Psoas muscle (tissue), 7 donors: ENCODE results near the gene LSM7. TPM values are rescaled to one million over a fixed set of nuclear protein-coding genes. Genes with fewer than 3 reads are reported as not detected.

Experiments used
- polyA plus RNA-seq, 3 donors: library from polyadenylated mRNA; stranded (reverse); fragments of 200-250 nt; gene quantifications; one replicate each; pipeline ENCODE4 v1.2.3, GENCODE V29; 2013
- total RNA-seq, 4 donors: library from RNA; stranded (reverse); fragmentation: NEBNext Ultra II Directional in 2 of 4; extraction: Animal tissue kit (Norgen Biotek cat#: 25700) in 2 of 4; gene quantifications; one replicate each; pipeline versions ENCODE4 v1.2.1 to v1.2.4, GENCODE V29; 2021 to 2023
- donor health status: healthy with polysubstance abuse.
- donor health status: DM: no; HTN: no; CAD: no; lungs with moderate emphysema.
- donor health status: Bipolar disorder and iron deficiency.
- donor health status: healthy.
- donor health status: DM: no; HTN: no; CAD: no.
- donor health status: DM: no; HTN: no; CAD: no.
- donor health status: DM: yes; HTN: yes; CAD: no.

The LSM7 gene
- total and polyA plus RNA-seq, 7 donors: 42.2 to 323 (median 89.8) TPM

Other genes starting within 250 kb of the LSM7 start
- gene MOB3A, start 232.3 kb downstream of the LSM7 start, total RNA-seq: 10 to 100 TPM in 3 of 4 donors, 1 to 10 TPM in 1; 9.9 to 19.8 (median 17.2) TPM
- gene MOB3A, start 232.3 kb downstream of the LSM7 start, polyA plus RNA-seq: 10 to 100 TPM in 2 of 3 donors, 1 to 10 TPM in 1; 8.3 to 13.5 (median 11.3) TPM
- gene IZUMO4, start 231.7 kb downstream of the LSM7 start, total RNA-seq: 1 to 10 TPM in 3 of 4 donors, under 1 TPM in 1; 0.89 to 2.8 (median 1.4) TPM
- 1 to 10 TPM in 2 of 3 donors, under 1 TPM in 1; 0.69 to 3.0 (median 2.0) TPM for gene IZUMO4, start 231.7 kb downstream of the LSM7 start, polyA plus RNA-seq
- gene AP3D1, start 177.0 kb downstream of the LSM7 start, total RNA-seq: 100 to 1,000 TPM in 2 of 4 donors, 10 to 100 TPM in 2; 71.9 to 103 (median 91.4) TPM
- gene AP3D1, start 177.0 kb downstream of the LSM7 start, polyA plus RNA-seq: 100 to 1,000 TPM in 1 of 3 donors, 10 to 100 TPM in 2; 51.5 to 120 (median 76.0) TPM
- gene DOT1L, start 164.7 kb downstream of the LSM7 start, total RNA-seq: 10 to 100 TPM; 11.2 to 25.9 (median 22.1) TPM
- 10 to 100 TPM in 2 of 3 donors, 1 to 10 TPM in 1; 7.6 to 16.3 (median 15.5) TPM for gene DOT1L, start 164.7 kb downstream of the LSM7 start, polyA plus RNA-seq
- gene PLEKHJ1, start 92.3 kb downstream of the LSM7 start, total RNA-seq: 10 to 100 TPM; 54.9 to 65.5 (median 60.0) TPM
- 100 to 1,000 TPM in 1 of 3 donors, 10 to 100 TPM in 2; 80.6 to 146 (median 95.3) TPM for gene PLEKHJ1, start 92.3 kb downstream of the LSM7 start, polyA plus RNA-seq
- gene SF3A2, start 91.8 kb downstream of the LSM7 start, total RNA-seq: 10 to 100 TPM; 31.1 to 46.8 (median 40.2) TPM
- gene SF3A2, start 91.8 kb downstream of the LSM7 start, polyA plus RNA-seq: 10 to 100 TPM; 25.9 to 33.6 (median 28.9) TPM
- gene AMH, start 79.3 kb downstream of the LSM7 start, total RNA-seq: 1 to 10 TPM; 1.9 to 3.6 (median 2.7) TPM
- gene AMH, start 79.3 kb downstream of the LSM7 start, polyA plus RNA-seq: 1 to 10 TPM in 1 of 3 donors, under 1 TPM in 2; 0.38 to 2.4 (median 0.53) TPM
- gene JSRP1, start 72.2 kb downstream of the LSM7 start, total RNA-seq: 100 to 1,000 TPM; 107 to 191 (median 162) TPM
- gene JSRP1, start 72.2 kb downstream of the LSM7 start, polyA plus RNA-seq: 100 to 1,000 TPM; 110 to 271 (median 130) TPM
- under 1 TPM; 0.12 to 0.20 (median 0.14) TPM for gene PEAK3, start 46.4 kb downstream of the LSM7 start, total RNA-seq
- under 1 TPM in 2 of 3 donors, not detected in 1; 0.01 to 0.08 TPM for gene PEAK3, start 46.4 kb downstream of the LSM7 start, polyA plus RNA-seq
- gene LINGO3, start 20.4 kb downstream of the LSM7 start, total RNA-seq: not detected
- gene LINGO3, start 20.4 kb downstream of the LSM7 start, polyA plus RNA-seq: under 1 TPM in 1 of 3 donors, not detected in 2; 0.04 TPM
- gene SPPL2B, start 98 bp upstream of the LSM7 start, total RNA-seq: 10 to 100 TPM; 21.1 to 38.0 (median 27.7) TPM
- gene SPPL2B, start 98 bp upstream of the LSM7 start, polyA plus RNA-seq: 10 to 100 TPM; 11.4 to 22.1 (median 19.4) TPM
- under 1 TPM in 1 of 4 donors, not detected in 3; 0.17 TPM for gene TMPRSS9, start 31.7 kb upstream of the LSM7 start, total RNA-seq
- not detected for gene TMPRSS9, start 31.7 kb upstream of the LSM7 start, polyA plus RNA-seq
- 100 to 1,000 TPM in 1 of 4 donors, 10 to 100 TPM in 3; 70.3 to 110 (median 92.2) TPM for gene TIMM13, start 99.0 kb upstream of the LSM7 start, total RNA-seq
- gene TIMM13, start 99.0 kb upstream of the LSM7 start, polyA plus RNA-seq: 100 to 1,000 TPM in 2 of 3 donors, 10 to 100 TPM in 1; 83.6 to 254 (median 138) TPM
- 10 to 100 TPM; 11.4 to 28.6 (median 22.7) TPM for gene LMNB2, start 128.4 kb upstream of the LSM7 start, total RNA-seq
- gene LMNB2, start 128.4 kb upstream of the LSM7 start, polyA plus RNA-seq: 10 to 100 TPM; 27.6 to 40.3 (median 38.1) TPM
- 10 to 100 TPM; 10.9 to 63.1 (median 25.6) TPM for gene GADD45B, start 147.5 kb upstream of the LSM7 start, total RNA-seq
- gene GADD45B, start 147.5 kb upstream of the LSM7 start, polyA plus RNA-seq: 10 to 100 TPM; 14.1 to 94.1 (median 19.3) TPM